K562 (cell line): ENCODE results near the gene LSM4. TPM values are rescaled to one million over a fixed set of nuclear protein-coding genes. Genes with fewer than 3 reads are reported as not detected.
A peak's percentile ranks its signal among the peaks of the same experiment; 100 is the strongest.

Experiments used
- CGGBP1 ChIP-seq: fragments of 250-450 bp; sonication (Bioruptor Pico); IDR thresholded peaks from 2 replicates; pipeline ENCODE4 v1.9.0; 2021; ENCODE audit warnings: mild to moderate bottlenecking
- CHD7 ChIP-seq: fragments of 200-600 bp; sonication (generic); IDR thresholded peaks from one replicate; pipeline ENCODE4 v1.6.1; 2012; ENCODE audit warnings: mild to moderate bottlenecking, low read depth, low read length, inconsistent platforms
- HDGF ChIP-seq: fragments of 450-650 bp; IDR thresholded peaks from 2 replicates; pipeline ENCODE4 v1.6.1; 2016
- RBM15 ChIP-seq: fragments of 200-400 bp; formaldehyde crosslinking; IDR thresholded peaks from 2 replicates; pipeline ENCODE4 v1.6.1; 2018; ENCODE audit warnings: mild to moderate bottlenecking, low read length, moderate library complexity; ENCODE audit not compliant: insufficient read depth
- RNF219 ChIP-seq: fragments of 250-450 bp; sonication (Bioruptor Pico); IDR thresholded peaks from 2 replicates; pipeline ENCODE4 v1.5.0; 2022; ENCODE audit warnings: mild to moderate bottlenecking
- SAP30 ChIP-seq: fragments of 200-600 bp; sonication (generic); IDR thresholded peaks from 2 replicates; pipeline ENCODE4 v1.6.1; 2012; ENCODE audit warnings: borderline replicate concordance, low read depth, mild to moderate bottlenecking, moderate library complexity, low read length, control low read depth, inconsistent platforms; ENCODE audit not compliant: insufficient read depth, poor library complexity, severe bottlenecking
- TRIM24 ChIP-seq, 2 experiments: fragments of 450-650 bp; IDR thresholded peaks; 2 replicates each; pipeline ENCODE4 v1.6.1; 2016
- YBX1 ChIP-seq: fragments of 450-650 bp; IDR thresholded peaks from 2 replicates; pipeline ENCODE4 v1.7.1; 2016; ENCODE audit warnings: mild to moderate bottlenecking
- ZBTB7A ChIP-seq: IDR thresholded peaks from 2 replicates; pipeline ENCODE4 v1.6.1; 2011; ENCODE audit warnings: low read depth, mild to moderate bottlenecking, low read length, moderate library complexity, borderline replicate concordance; ENCODE audit not compliant: control insufficient read depth
- ZNF165 ChIP-seq: fragments of 250-450 bp; sonication (Bioruptor Pico); IDR thresholded peaks from 2 replicates; pipeline ENCODE4 v1.4.0; 2020; ENCODE audit warnings: borderline replicate concordance
- ZNF395 ChIP-seq: fragments of 200-800 bp; sonication (Bioruptor generic); IDR thresholded peaks from 2 replicates; pipeline ENCODE4 v1.6.1; 2017; ENCODE audit warnings: missing genetic modification characterization, missing compliant biosample characterization
- polyA plus RNA-seq, 8 experiments: library from polyadenylated mRNA; depleted of rRNA in 4 of 8; stranded (reverse) in 5 of 8; unstranded in 3 of 8; fragments of >200 nt; fragmentation: Nextera tagmentation in 2 of 8; fragmentation: Illumina TruSeq in 1 of 8; extraction: Ambion mirVana in 2 of 8; extraction: Trizol in 1 of 8; gene quantifications; 2 replicates each; pipeline versions ENCODE4 v1.2.1 to v1.2.3, GENCODE V29; 2011 to 2014; ENCODE audit warnings: inconsistent platforms in 1 of 8, missing spikeins in 1 of 8
- total RNA-seq, 7 experiments: library from RNA; depleted of rRNA in 6 of 7; stranded (reverse); fragments of >200 nt in 6 of 7; fragmentation: Illumina TruSeq in 2 of 7; extraction: Trizol in 2 of 7; gene quantifications; 2 replicates each; pipeline versions ENCODE4 v1.2.1 to v1.2.3, GENCODE V29; 2011 to 2021; ENCODE audit warnings: low replicate concordance in 1 of 7

The LSM4 gene
- total and polyA plus RNA-seq, 9 of the 15 experiments (the other 6 are each of a cell fraction or from before 2014, with no cell fraction given), result 11.9 to 763 (median 202) TPM

GRCh38 chr19:18291590-18292461 is 31.1 kb downstream of the LSM4 start (continued):
- TF ChIP-seq SAP30 (no peak), RBM15 (no peak), CGGBP1 (no peak; the same call in 1 of the 2 replicates), ZNF165 (CRISPR knock-in tag) (no peak), TRIM24 (IDR thresholded peaks at IDR 0.05) (0 out of 4 replicates have a peak, but pooled peaks of 1 of the 2 experiments have one; percentile 30), CHD7 (no peak), RNF219 (CRISPR knock-in tag) (no peak), HDGF (no peak), ZNF395 (CRISPR knock-in tag) (peak; percentile 84; the same call in 1 of the 2 replicates), YBX1 (no peak), ZBTB7A (peak; percentile 87)
